Endothelial cell of hepatic sinusoid (primary cell): ENCODE results near the gene ZBTB18.

Experiments
- in situ Hi-C: cut with HindIII; loops from 2 replicates; pipeline ENCODE4 v1.10.0; 2017; ENCODE audit warnings: low sequenced_read_pairs

ZBTB18 gene

DNA sequence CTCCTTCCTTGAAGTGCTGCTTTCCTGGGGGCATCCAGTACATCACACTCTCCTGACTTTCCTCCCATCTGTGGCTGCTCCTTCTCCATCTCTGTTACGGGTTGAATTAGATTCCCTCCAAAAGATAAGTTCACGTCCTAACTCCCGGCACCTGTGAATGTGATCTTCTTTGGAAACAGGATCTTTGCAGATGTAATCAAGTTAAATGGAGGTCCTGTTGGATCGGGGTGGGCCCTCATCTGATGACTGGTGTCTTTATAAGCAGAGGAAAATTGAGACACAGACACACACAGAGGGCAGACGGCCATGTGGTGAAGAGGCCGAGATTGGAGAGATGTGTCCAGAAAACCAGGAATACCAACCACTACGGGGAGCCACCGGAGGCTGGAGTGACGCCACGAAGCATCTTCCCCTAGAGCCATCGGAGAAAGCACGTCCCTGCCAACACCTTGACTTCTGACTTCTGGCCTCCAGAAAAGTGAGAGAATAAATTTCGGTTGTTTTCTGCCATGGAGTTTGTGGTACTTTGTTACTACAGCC is 36.0 kb downstream of the ZBTB18 start:
- in situ Hi-C loops: no loop called here

DNA sequence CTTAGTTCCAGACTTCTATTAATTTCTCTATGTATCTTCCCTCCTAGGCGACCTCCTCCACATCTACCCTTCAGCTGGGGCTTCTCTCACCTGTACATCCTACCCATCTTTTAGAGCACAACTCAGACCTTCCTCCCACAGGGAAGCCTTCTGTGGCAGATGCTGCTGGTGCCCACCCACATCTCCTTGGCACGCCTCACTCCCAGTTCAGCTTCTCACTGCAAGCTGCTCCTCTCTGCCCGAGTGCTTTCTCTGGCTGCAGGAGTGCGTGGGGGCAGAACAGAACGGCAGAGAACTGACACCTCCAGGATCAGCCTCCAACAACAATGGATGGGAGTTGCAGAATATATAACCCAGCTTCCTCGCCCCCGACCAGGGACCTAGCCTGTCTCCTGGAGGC is 36.5 kb downstream of the ZBTB18 start:
- in situ Hi-C loops: no loop called here

DNA sequence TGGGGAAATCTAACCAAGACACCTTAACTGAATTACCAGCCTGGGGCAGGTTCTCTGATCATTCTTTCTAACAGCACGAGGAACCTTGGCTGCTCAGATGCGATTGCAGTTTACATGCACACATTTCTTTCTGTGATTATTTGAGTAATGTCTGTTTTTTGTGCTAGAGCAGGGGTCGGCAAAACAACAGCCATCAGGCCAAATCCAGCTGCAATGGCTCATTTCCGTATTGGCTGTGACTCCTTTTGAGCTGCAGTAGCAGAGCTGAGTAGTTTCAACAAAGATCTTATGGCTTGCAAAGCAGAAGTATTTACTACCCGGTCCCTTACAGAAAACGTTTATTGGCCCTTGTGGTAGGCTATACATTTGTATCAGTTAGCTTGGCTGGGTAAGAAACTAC is 37.1 kb downstream of the ZBTB18 start:
- in situ Hi-C loops: no loop called here

DNA sequence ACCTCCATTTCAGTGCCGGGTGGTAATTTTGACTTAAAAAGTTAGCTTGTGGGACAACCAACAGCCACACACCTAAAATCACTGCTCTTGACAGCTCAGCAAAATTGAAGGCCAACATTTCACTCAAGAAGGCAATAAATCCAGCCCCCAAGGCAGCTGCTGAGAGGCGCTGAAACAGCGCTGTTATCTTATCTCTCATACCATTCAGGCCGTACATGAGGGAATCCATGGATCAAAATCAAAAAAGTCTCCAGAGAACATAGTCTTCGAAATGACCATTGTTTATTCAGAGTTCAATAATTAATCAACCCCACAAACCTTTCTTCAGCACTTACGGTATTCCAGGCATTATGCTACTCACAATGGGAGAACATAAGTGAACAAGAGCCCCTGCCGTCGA is 38.5 kb downstream of the ZBTB18 start:
- in situ Hi-C loops: no loop called here

DNA sequence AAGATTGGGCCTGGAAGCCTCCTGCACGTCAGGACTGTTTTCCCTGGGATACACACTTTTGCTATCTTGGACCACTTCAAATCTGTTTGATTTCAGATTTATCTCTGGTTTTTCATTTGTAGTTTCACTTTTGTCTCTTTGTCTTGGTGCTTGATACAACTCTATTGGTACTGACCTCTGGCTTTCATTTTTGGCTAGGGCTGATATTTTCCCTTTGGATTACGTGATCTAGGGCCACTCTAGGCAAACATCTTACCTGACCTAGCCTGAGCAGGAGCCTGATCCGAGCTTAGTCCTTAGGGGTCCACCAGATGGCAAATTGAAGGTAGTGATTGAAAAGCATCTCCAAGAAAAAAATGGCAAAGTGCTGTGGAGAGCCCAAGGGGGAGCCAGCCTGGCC is 39.6 kb downstream of the ZBTB18 start:
- in situ Hi-C loops: no loop called here

DNA sequence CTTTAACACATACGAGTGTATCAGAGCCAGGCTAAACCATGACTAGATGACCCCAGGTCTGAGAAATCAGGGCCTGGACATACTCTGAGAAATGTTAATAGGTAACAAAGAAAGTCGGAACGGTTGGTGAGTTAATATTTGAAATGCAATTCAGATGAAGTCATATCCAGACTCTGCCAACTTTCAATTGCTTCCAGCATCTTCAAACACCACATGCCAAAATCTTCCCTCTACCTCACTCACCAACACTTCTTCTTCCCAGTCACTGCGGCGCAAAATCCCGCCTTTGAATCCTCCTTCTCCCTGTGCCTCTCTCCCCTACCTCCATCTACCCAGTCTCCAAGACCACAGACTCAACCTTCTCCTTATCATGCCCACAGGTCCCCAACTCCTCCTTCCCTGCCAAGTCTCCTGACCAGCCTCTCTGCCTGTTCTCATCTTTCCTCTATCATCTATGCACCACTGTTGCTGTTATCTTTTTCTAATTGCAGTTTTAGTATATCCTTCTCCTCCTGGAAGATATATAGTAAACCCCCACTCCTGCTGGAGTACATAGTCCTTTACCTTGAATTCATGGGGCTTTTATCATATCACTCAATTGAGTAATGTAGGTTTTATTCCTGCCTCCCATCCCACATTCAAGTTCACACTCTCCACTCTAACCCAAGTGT is 41.3 kb downstream of the ZBTB18 start:
- in situ Hi-C loops: no loop called here

DNA sequence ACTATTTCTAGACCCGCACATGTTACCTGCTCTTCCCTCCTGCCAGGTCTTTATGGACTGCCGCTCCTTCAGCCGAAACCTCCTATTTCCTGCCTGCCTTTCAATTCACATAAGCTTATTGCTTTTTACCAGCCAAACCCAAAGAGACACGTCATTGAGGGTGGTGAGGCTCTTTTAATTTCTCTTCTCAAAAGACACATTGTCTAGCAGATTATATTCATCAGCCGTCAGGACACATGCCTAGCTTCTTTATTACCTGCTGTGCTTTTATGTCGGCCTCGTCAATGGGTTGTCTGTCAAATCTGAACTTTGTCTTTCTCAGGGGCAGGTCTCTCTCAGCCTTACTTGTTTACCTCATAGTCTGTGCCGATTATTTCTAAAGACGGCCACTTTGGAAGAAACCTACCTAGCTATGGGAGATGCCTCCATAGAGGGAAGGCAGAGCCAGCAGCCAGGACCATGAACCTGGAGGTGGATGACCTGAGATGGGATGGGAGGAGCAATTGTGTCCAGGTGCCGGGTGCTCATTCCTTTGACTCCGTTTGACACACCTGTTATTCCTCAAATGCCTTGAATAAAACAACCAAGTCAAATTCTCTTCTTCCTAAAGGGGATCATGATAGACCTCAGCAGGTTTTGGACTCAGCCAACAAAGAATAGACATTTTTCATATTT is 42.0 kb downstream of the ZBTB18 start:
- in situ Hi-C loops: no loop called here

DNA sequence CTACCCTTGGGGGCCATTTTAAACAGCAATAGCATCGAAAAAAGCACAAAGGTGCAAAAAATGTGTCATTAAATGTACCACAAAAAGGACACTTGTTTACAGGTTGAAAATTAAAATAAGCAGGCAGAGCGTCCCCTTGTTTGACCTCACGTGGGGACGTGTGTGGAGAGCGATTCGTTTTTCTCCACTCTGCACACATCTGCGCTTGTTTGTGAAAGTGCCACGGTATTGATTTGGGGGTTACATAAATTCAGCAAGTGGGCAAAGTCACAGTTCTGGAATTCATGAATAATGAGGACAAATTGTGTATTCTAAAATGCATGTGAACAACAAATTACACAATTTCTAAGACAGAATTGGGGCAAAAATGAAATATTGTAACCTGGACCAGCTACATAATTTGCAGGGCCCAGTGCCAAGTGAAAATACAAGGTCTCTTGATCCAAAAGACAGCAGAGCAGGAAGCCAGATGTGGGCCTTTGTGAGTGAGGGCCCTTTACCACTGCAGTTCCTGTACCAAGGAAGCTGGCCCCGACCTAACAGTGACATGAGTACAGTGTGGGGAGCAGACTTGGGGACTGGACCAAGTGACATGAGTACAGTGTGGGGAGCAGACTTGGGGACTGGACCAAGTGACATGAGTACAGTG is 43.9 kb downstream of the ZBTB18 start:
- in situ Hi-C loops: no loop called here

DNA sequence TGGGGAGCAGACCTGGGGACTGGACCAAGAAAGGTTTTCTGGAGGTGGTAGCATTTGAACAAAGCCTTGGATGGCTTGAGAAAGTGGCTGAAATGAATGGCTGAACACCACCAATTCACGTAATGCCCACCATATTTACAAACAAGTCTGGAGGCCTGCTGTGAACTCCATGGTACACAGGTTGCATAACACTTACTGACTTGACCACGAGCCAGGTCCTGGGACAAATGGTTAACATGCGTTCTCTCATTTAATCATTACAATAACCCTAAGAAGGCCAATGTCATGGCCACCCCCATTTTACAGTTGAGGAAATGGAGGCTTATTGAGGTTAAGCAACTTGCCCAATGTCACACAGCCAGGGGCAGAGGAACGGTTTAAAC is 44.4 kb downstream of the ZBTB18 start:
- in situ Hi-C loops: no loop called here

DNA sequence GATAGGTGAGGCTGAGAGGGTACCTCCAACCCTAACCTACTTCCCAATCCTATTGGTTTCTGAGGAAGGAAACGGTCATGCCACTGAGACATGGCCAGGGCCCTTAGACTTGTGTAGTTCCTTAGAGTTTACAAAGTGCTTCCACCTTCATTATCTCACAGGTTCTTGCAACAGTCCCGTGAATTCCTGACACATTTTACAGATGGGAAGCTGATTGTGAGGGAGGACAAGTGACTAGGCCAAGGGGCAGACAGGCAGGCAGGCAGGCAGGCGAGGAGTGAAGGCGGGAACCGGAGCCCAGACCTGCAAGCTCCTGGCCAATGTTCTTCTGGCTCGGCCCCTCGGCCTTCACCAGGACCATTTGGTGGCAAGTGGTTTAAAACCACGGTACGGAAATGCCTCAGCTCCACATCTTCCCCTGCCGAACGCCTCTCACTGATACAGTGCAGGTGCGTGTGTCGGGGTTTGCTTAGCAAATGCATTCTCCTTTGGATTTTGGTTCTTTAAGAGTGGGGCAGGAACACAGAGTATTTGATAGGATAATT is 45.1 kb downstream of the ZBTB18 start:
- in situ Hi-C loops: no loop called here

DNA sequence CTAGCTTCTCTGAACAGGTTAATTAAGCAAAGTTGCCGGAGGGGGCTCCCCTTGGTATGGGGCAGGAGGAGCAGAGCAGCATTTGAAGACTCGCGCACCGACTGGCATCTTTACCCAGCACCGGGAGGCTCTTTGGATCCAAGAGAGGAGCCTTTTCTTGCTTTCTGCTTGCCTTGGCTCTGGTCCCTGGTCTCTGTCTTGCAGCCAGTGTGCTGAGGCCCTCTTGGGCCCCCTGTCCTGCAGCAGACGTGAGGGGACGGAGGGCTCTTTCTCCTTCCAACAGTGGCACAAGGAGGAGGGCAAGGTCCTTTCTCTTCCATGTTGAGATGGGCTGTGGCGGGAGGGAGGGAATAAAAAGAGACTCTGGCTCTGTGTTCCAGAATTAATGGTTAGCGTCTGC is 45.6 kb downstream of the ZBTB18 start:
- in situ Hi-C loops: no loop called here

DNA sequence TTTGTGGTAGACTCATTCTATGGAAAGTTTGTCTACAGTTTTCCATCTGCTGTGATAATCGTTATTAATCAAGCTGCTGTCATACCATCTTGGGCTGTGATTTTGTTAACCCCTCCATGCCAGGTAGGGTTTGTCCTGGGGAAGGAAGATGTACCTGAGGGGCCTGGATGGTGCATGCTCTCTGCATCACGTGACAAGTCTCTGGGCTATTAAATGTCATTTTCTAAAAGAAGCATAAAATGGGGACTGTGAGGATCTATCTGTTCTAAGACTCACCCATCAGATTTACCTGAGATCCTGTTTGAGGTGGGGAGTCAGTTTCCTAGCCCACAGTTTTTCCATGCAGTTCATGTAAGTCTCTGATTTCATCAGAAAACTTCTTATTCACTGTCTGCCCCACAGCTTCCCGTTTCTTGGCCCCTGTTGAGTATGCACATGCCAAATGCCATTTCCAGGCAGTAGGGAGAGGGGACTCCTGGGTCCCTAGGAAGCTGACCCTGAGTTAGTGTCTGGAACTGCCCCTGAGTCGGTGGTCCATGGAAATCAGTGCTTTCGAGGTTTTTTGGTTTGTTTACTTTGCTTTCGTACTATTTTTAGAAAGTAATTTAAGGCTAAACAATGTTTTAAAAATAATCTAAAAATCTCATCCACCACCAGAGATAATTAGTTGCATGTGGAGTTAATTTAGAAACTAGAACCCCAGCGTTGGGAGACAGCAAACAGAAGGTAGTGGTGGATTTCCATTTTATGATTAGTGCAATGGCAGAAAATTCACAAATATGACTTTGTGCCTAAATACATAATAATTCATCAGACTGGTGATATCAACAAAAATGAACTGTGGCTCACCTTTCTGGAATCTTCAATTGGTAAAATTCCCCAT is 46.7 kb downstream of the ZBTB18 start:
- in situ Hi-C loops: no loop called here

DNA sequence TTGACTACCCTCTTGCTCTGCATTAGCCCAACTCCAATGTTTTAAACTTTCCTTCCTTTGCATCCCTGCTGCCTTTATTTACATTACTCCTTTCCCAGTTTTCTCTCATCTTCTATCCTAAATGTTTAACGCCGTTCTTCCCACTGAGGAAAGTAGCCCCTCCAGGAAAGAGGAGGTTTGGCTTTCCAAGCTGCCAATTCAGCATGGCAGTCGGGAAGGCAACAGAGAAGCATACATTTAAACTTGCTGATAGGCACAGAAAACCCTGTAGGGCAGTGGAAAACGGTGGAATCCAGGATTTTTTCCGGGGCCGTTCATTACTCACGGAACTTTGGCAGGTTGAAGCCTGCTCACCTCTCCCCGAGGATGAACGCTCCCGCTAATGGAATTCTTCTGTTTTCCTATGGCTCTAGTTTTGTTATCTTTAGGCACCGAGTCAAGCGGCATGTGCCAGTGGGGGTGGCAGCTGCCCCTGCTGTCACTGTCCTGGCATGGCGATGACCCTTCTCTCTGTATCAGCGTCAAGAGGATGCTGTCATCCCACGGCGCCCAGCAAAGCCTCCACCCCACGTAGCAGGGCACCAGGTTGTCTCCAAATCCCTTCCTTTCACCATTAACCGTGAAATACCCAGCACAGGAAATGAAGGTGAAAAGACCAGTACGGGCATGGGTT is 48.3 kb downstream of the ZBTB18 start:
- in situ Hi-C loops: no loop called here

DNA sequence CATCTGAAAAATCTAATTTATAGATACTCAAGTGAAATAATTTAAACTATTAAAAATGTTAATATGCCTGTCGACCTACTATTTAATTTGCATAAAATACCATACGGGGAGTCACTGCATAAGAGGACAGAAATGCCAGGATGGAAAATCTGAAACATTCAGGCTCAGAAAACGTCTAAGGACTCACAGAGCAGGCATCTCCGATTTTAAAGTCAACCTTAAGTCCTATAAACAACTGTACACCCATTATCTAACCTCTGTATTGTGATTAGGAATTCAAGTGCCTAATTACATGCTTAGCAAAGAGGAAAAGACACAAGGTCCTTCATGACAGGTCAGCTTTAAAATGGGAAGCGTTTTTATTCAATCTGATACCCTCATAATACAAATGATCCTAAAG is 49.2 kb downstream of the ZBTB18 start:
- in situ Hi-C loops: no loop called here

DNA sequence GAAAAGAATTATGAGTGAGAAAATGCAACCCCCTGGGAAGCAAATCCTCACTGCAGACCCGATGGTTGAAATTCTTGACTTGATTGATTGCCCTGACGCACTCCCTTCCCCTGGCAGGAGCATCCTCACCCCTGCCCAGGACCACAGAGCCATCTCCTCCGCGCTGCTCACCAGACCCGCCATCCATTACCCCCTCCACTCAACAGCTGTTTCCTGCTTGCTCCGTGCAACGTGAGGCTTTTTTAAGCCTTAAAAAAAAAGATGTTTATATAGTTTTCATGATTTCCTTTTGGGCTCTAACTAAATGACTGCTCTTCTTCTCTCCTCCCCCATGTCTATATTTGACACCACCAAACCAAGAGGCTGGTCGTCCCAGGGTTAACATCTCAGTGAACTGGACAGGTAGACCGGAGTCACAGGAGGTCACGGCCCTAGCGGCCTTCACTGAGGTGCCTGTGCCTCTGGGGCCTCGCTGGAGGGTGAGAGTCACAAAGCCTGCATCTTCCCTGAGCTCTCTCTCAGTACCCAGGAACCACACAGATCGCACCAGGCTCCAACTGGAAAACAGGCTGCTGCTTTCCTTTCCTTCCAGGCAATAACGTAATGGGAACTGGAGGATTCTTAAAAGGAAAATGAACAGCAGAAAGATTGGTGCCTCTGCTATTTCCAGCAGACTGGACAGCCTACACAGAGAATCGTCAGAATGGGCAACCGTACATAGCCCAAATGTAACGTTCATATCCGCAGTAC is 49.8 kb downstream of the ZBTB18 start:
- in situ Hi-C loops: no loop called here

DNA sequence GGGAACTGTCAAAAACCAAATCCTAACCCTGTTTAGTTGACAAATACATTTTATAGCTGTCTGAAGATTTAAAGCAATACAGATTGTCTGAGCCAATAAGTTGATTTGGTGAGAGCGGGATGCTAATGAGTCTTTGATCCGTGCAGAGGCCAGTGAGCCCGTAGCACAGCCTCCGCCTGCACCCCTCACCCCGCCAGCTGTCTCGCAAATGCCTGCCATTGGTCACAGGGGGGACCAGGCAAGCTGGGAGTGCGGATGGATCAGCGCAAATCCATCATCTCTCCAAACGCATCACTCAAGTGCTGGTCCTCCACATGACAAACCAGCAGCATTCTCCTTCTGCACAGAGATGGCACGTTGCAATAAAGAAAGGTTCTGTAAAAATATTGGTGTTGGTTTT is 51.0 kb downstream of the ZBTB18 start:
- in situ Hi-C loops: no loop called here

DNA sequence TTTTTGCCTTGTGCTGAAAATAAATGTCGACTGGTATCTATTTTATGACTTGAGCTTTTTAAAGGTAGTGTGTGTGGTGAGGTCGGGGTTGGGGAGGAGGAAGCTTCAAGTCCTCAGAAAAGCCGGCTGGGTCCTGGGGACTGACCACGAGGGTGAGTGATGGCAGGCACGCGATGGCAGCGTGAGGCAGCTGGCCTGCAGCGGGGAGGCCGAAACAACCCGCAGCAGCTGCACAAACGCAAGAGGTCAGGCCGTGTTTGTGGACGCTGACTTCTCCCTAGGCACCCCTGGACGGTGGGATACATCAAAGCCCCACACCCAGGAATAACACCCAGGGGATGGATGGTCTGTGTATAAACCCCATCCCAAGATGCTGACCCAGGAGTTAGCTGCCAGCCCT is 51.4 kb downstream of the ZBTB18 start:
- in situ Hi-C loops: no loop called here

DNA sequence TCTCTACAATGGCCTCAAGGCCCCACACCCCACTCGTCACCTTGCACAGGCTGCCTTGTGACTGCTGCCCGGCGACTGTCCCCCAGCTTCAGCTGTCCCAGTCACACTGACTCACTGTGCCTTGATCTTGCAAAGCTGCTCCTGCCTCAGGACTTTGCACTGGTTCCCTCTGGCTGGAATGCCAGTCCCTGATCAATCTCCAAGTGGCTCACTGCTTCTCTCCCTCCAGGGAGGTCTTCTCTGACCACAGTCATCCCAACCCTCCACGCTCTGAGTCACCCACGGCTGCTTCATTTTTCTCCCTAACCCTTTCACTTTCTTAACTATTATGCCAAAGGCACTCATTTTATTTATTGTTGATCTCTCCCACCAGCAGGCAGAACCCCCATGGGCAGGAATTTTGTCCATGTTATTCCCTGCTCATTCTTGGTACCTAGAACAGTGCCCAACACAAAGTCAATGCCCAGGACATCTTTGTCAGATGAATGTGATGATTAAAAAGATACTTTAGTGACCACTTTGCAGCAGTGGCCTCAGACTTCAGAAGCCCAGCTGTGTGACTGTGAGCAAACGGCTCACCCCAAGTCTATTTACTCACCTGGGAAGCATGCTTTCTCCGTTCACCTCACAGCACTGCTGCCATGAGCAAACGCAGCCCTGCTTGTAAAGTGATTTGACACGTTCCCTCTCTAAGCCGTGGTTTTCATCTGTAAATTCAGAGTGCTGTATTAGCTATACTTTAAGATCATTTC is 53.4 kb downstream of the ZBTB18 start:
- in situ Hi-C loops: no loop called here

DNA sequence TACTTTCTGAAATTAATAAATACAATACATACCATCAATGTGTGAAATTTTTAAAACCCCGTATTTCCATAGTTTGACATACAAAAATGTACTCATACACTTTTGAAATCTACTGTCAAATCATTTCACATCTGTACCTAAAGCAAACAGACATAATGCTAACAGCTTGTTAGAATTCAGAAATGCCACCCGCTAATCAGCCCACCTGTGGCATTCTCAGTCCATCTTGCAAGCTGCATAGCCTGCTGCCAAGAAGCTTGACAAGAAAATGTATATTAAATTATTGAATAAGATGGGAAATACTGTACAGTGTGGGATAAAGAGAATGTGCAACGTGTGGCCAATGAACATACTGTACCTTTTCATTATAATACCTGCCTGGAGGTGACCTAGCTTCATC is 55.1 kb downstream of the ZBTB18 start:
- in situ Hi-C loops: no loop called here
